K562 (cell line): ENCODE results near the gene FXYD1. TPM values are rescaled to one million over a fixed set of nuclear protein-coding genes. Genes with fewer than 3 reads are reported as not detected.

Experiments
- CTBP1 ChIP-seq: fragments of 450-650 bp; IDR thresholded peaks from 2 replicates; pipeline ENCODE4 v1.6.1; 2016; ENCODE audit warnings: borderline replicate concordance
- ELK3 ChIP-seq: fragments of 450-650 bp; formaldehyde crosslinking; IDR thresholded peaks from 2 replicates; pipeline ENCODE4 v1.4.0; 2020; ENCODE audit warnings: mild to moderate bottlenecking
- FOXP1 ChIP-seq: sonication (generic); formaldehyde crosslinking; IDR thresholded peaks from 2 replicates; pipeline ENCODE4 v1.8.0; 2022; ENCODE audit warnings: mild to moderate bottlenecking, missing genetic modification reagents
- GABPB1 ChIP-seq: sonication (generic); formaldehyde crosslinking; IDR thresholded peaks from 2 replicates; pipeline ENCODE4 v1.8.0; 2022; ENCODE audit warnings: mild to moderate bottlenecking, missing genetic modification reagents
- MAZ ChIP-seq, 2 experiments: fragments of 450-650 bp in 1 of 2; sonication (generic) in 1 of 2; formaldehyde crosslinking; IDR thresholded peaks in 1 of 2; conservative IDR thresholded peaks in 1 of 2; 2 replicates each; pipeline versions ENCODE4 v1.4.0 to v1.5.0; 2020; ENCODE audit warnings: mild to moderate bottlenecking in 1 of 2, missing genetic modification reagents in 1 of 2
- NRF1 ChIP-seq, 2 experiments: fragments of 450-650 bp; IDR thresholded peaks in 1 of 2; conservative IDR thresholded peaks in 1 of 2; 2 replicates each; pipeline ENCODE4 v1.6.1; 2014; ENCODE audit warnings: mild to moderate bottlenecking in 2 of 2
- PHF8 ChIP-seq: fragments of 200-600 bp; sonication (generic); IDR thresholded peaks from 2 replicates; pipeline ENCODE4 v1.6.1; 2012; ENCODE audit warnings: mixed run types, mild to moderate bottlenecking, inconsistent platforms, low read length, moderate library complexity, borderline replicate concordance
- POLR2B ChIP-seq: fragments of 450-650 bp; IDR thresholded peaks from 2 replicates; pipeline ENCODE4 v1.6.1; 2018; ENCODE audit warnings: low read depth; ENCODE audit not compliant: partially characterized antibody
- ZBTB9 ChIP-seq: fragments of 450-650 bp; formaldehyde crosslinking; IDR thresholded peaks from 2 replicates; pipeline ENCODE4 v1.4.0; 2020; ENCODE audit warnings: mild to moderate bottlenecking, moderate library complexity
- polyA plus RNA-seq, 8 experiments: library from polyadenylated mRNA; depleted of rRNA in 4 of 8; stranded (reverse) in 5 of 8; unstranded in 3 of 8; fragments of >200 nt; fragmentation: Nextera tagmentation in 2 of 8; fragmentation: Illumina TruSeq in 1 of 8; extraction: Ambion mirVana in 2 of 8; extraction: Trizol in 1 of 8; gene quantifications; 2 replicates each; pipeline versions ENCODE4 v1.2.1 to v1.2.3, GENCODE V29; 2011 to 2014; ENCODE audit warnings: inconsistent platforms in 1 of 8, missing spikeins in 1 of 8
- total RNA-seq, 7 experiments: library from RNA; depleted of rRNA in 6 of 7; stranded (reverse); fragments of >200 nt in 6 of 7; fragmentation: Illumina TruSeq in 2 of 7; extraction: Trizol in 2 of 7; gene quantifications; 2 replicates each; pipeline versions ENCODE4 v1.2.1 to v1.2.3, GENCODE V29; 2011 to 2021; ENCODE audit warnings: low replicate concordance in 1 of 7
- TF ChIP-seq, protein P1 (sequence below): fragments of 250-450 bp; sonication (Bioruptor Pico); IDR thresholded peaks from 2 replicates; pipeline ENCODE4 v1.9.0; 2021; ENCODE audit warnings: mild to moderate bottlenecking, inconsistent platforms
- TF ChIP-seq, protein P2 (sequence below): fragments of 450-650 bp; IDR thresholded peaks from 2 replicates; pipeline ENCODE4 v1.6.1; 2016
- TF ChIP-seq, protein P3 (sequence below), 2 experiments: fragments of 450-650 bp; IDR thresholded peaks; 2 replicates each; pipeline ENCODE4 v1.6.1; 2016
- TF ChIP-seq, protein P4 (sequence below): fragments of 450-650 bp; IDR thresholded peaks from 2 replicates; pipeline ENCODE4 v1.6.1; 2016; ENCODE audit warnings: mild to moderate bottlenecking

The FXYD1 gene
- total and polyA plus RNA-seq, 9 of the 15 experiments (the other 6 are each of a cell fraction or from before 2014, with no cell fraction given): 0.40 to 3.2 (median 1.8) TPM; not detected in 3

DNA sequence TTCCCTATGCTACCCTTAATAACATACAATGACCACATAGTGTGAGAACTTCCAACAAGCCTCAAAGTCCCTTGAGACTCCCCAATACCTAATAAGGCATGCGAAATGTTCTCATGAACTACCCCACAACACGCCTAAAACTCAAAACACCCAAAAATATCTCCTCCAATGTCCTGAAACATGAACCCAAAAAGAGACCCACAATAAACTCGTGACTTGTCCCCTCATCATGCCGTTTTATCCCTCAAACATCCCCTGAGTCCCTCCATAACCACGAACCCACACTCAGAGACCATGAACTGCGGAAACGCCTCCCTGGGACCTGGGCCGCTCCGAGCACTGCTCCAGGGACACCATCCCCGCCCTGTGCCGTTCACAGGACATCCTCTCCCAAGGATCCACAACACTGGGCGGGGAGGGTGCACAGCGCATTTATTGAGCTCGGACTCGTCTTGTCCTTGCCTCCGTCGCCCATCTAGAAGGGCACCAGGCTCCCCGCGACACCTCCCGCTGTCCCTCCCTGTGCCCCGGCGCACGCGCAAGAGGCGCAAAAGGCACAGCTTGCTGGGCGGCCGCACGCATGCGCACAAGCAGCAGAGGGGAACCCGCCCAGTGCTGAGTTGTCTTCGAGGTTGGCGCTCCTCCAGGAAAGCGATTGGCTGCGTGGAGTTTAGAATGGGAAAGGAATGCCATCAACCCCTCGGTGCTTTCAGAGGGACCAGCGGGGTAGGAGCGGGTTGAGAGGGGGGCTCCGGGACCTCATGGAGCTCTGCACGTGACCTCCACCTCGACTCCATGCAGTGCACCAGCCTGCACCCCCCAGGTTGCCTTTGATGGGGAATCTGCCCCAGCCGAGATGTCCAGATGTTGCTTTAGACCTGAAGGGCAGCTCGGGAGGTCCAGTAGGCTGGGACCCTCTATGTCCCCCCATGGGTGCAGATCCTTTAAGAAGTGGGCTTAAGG, 14.2 kb upstream of the FXYD1 start (continued):
- TF ChIP-seq, protein P1, sequence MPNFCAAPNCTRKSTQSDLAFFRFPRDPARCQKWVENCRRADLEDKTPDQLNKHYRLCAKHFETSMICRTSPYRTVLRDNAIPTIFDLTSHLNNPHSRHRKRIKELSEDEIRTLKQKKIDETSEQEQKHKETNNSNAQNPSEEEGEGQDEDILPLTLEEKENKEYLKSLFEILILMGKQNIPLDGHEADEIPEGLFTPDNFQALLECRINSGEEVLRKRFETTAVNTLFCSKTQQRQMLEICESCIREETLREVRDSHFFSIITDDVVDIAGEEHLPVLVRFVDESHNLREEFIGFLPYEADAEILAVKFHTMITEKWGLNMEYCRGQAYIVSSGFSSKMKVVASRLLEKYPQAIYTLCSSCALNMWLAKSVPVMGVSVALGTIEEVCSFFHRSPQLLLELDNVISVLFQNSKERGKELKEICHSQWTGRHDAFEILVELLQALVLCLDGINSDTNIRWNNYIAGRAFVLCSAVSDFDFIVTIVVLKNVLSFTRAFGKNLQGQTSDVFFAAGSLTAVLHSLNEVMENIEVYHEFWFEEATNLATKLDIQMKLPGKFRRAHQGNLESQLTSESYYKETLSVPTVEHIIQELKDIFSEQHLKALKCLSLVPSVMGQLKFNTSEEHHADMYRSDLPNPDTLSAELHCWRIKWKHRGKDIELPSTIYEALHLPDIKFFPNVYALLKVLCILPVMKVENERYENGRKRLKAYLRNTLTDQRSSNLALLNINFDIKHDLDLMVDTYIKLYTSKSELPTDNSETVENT (CRISPR knock-in tag): peak; percentile 76; the same call in 1 of the 2 replicates
- TF ChIP-seq MAZ (CRISPR knock-in tag; conservative IDR thresholded peaks at IDR 0.05 in 1 of 2, IDR thresholded peaks at IDR 0.05 in 1 of 2) (peak; percentile 47 to 85; a peak in 3 of 4 replicates), PHF8 (peak; percentile 89; the same call in 1 of the 2 replicates), GABPB1 (CRISPR knock-in tag) (peak; percentile 54; the same call in 1 of the 2 replicates), FOXP1 (CRISPR knock-in tag) (0 out of 2 replicates have a peak, but pooled peaks have one; percentile 40), NRF1 (conservative IDR thresholded peaks at IDR 0.05 in 1 of 2, IDR thresholded peaks at IDR 0.05 in 1 of 2) (peak; percentile 100), ELK3 (no peak), POLR2B (peak; percentile 97), ZBTB9 (CRISPR knock-in tag) (0 out of 2 replicates have a peak, but pooled peaks have one; percentile 17), CTBP1 (peak; percentile 60; the same call in 1 of the 2 replicates)
- TF ChIP-seq, protein P2, sequence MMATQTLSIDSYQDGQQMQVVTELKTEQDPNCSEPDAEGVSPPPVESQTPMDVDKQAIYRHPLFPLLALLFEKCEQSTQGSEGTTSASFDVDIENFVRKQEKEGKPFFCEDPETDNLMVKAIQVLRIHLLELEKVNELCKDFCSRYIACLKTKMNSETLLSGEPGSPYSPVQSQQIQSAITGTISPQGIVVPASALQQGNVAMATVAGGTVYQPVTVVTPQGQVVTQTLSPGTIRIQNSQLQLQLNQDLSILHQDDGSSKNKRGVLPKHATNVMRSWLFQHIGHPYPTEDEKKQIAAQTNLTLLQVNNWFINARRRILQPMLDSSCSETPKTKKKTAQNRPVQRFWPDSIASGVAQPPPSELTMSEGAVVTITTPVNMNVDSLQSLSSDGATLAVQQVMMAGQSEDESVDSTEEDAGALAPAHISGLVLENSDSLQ: no peak
- TF ChIP-seq, protein P3, sequence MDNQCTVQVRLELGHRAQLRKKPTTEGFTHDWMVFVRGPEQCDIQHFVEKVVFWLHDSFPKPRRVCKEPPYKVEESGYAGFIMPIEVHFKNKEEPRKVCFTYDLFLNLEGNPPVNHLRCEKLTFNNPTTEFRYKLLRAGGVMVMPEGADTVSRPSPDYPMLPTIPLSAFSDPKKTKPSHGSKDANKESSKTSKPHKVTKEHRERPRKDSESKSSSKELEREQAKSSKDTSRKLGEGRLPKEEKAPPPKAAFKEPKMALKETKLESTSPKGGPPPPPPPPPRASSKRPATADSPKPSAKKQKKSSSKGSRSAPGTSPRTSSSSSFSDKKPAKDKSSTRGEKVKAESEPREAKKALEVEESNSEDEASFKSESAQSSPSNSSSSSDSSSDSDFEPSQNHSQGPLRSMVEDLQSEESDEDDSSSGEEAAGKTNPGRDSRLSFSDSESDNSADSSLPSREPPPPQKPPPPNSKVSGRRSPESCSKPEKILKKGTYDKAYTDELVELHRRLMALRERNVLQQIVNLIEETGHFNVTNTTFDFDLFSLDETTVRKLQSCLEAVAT (IDR thresholded peaks at IDR 0.05): 0 out of 4 replicates have a peak, but pooled peaks of 1 of the 2 experiments have one; percentile 71
- TF ChIP-seq, protein P4, sequence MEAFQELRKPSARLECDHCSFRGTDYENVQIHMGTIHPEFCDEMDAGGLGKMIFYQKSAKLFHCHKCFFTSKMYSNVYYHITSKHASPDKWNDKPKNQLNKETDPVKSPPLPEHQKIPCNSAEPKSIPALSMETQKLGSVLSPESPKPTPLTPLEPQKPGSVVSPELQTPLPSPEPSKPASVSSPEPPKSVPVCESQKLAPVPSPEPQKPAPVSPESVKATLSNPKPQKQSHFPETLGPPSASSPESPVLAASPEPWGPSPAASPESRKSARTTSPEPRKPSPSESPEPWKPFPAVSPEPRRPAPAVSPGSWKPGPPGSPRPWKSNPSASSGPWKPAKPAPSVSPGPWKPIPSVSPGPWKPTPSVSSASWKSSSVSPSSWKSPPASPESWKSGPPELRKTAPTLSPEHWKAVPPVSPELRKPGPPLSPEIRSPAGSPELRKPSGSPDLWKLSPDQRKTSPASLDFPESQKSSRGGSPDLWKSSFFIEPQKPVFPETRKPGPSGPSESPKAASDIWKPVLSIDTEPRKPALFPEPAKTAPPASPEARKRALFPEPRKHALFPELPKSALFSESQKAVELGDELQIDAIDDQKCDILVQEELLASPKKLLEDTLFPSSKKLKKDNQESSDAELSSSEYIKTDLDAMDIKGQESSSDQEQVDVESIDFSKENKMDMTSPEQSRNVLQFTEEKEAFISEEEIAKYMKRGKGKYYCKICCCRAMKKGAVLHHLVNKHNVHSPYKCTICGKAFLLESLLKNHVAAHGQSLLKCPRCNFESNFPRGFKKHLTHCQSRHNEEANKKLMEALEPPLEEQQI: no peak
